ENCODE measurements around the gene ALOXE3. TPM values are rescaled to one million over a fixed set of nuclear protein-coding genes. Genes with fewer than 3 reads are reported as not detected.

ALOXE3 gene
- total RNA-seq, 4 donors from 2014 or later: not detected

DNA sequence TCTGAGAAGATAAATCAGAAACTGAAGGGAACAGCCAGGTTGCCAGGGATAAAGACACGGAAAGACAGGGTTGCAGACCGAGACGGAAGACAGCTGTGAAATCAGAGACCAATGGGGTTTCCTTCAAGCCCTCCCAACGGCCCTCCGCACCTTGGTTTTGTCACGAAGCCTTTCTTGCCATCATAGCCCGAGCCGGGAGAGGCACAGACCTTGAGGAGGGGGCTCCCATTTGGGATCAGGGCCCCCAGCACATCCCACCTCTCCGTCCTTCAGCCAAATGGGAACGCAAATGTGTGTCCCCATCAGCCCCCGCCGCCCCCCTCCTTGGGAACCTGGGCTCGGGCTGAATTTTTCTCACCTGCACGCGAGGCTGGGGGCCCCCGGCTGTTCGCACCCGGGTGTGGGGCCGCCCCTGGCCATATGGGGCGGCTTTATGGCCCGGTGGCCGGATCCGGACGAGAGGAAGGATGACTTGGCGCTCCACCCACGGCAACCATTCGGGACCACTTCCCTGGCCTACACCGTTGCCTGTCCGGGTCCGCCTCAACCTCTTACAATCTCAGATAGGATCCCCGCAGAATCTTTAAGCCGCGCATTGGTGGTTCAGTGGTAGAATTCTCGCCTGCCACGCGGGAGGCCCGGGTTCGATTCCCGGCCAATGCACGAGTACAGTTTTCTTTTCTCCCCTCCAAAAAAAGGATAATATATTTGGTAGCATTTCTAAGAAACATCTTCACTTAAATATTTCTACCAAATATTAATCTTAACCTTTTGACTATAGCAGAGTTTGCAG lies 7.0 kb upstream of the ALOXE3 start:
- intact Hi-C loops (cut with DNase I): no loop called here
- peak; percentile 98 for DNase-seq (ENCODE audit: extremely low spot score)
- H3K27ac ChIP-seq (replicated peaks in 1 of 4): peak overlapping the region; percentile 46 to 84 (median 80)
- H3K27me3 ChIP-seq: peaks cover 10 to 78% (median 39%) of the 10 kb centered on the region in 4 donors
- H3K4me3 ChIP-seq: peak overlapping the region; percentile 67 to 83 (median 77)
- TF ChIP-seq POLR2A (IDR thresholded peaks at IDR 0.05; ENCODE audit: low read depth) (no peak), EP300 (IDR thresholded peaks at IDR 0.05) (no peak), POLR2AphosphoS5 (IDR thresholded peaks at IDR 0.05) (peak in 1 of 2 donors; percentile 80)
- TF ChIP-seq, protein P1, sequence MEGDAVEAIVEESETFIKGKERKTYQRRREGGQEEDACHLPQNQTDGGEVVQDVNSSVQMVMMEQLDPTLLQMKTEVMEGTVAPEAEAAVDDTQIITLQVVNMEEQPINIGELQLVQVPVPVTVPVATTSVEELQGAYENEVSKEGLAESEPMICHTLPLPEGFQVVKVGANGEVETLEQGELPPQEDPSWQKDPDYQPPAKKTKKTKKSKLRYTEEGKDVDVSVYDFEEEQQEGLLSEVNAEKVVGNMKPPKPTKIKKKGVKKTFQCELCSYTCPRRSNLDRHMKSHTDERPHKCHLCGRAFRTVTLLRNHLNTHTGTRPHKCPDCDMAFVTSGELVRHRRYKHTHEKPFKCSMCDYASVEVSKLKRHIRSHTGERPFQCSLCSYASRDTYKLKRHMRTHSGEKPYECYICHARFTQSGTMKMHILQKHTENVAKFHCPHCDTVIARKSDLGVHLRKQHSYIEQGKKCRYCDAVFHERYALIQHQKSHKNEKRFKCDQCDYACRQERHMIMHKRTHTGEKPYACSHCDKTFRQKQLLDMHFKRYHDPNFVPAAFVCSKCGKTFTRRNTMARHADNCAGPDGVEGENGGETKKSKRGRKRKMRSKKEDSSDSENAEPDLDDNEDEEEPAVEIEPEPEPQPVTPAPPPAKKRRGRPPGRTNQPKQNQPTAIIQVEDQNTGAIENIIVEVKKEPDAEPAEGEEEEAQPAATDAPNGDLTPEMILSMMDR (IDR thresholded peaks at IDR 0.05): no peak
- H3K4me1 ChIP-seq: peaks cover 62 to 74% (median 73%) of the 10 kb centered on the region in 4 donors
- no peaks in the 10 kb centered on the region for H3K9me3 ChIP-seq
- WGBS: 1% methylated on average over 24 of the region's 40 CpGs
- no peaks in the 10 kb centered on the region for H3K36me3 ChIP-seq

DNA sequence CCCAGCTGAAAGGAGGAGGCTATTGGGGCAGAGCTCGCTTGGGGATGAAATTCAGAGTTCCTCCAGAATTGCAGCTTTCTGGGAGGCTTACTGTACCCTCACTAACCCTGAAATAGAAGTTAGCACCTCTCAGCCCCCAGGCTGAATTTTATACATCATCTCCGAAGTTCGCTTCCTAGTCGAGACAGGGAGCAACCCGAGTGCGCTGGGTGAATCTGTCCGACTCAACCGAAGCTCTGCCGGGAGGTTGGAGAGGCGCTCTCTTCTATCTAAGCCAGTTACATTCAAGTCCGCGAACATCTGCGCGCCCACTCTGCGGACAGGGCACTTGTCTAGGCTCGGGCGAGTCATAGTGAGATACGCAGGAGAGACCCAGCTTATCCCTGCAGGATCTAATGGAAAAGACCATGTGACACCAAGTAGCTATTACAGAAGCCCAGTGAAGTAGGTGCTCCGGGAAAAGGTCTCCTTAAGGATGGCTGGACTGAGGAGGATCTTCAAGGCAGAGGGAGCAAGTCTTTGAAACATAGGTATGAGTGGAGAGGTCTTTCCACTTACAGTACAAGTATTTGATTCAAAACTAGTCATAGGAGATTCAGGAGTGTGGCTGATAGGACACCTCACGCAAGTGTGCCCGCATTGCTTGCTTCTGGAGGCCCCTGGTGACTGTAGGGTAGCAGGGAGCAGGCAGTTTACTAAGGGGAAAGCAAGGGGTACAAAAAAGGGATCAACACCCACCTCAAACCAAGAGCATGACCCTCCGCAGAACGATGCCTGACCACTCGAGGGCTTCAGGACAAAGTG lies 6.2 kb upstream of the ALOXE3 start:
- intact Hi-C loops (cut with DNase I): no loop called here
- peaks cover 10 to 70% (median 39%) of the 10 kb centered on the region in 4 donors for H3K27me3 ChIP-seq
- TF ChIP-seq EP300 (IDR thresholded peaks at IDR 0.05): no peak
- peaks cover 65 to 80% (median 79%) of the 10 kb centered on the region in 4 donors for H3K4me1 ChIP-seq
- H3K4me3 ChIP-seq: peak overlapping the region; percentile 46 to 79 (median 64)
- no peaks in the 10 kb centered on the region for H3K36me3 ChIP-seq
- DNase-seq (ENCODE audit: extremely low spot score): no peak
- WGBS: 6% methylated on average over 19 of the region's 24 CpGs
- no peaks in the 10 kb centered on the region for H3K9me3 ChIP-seq
- no peak overlapping the region for H3K27ac ChIP-seq (replicated peaks in 1 of 4)

DNA sequence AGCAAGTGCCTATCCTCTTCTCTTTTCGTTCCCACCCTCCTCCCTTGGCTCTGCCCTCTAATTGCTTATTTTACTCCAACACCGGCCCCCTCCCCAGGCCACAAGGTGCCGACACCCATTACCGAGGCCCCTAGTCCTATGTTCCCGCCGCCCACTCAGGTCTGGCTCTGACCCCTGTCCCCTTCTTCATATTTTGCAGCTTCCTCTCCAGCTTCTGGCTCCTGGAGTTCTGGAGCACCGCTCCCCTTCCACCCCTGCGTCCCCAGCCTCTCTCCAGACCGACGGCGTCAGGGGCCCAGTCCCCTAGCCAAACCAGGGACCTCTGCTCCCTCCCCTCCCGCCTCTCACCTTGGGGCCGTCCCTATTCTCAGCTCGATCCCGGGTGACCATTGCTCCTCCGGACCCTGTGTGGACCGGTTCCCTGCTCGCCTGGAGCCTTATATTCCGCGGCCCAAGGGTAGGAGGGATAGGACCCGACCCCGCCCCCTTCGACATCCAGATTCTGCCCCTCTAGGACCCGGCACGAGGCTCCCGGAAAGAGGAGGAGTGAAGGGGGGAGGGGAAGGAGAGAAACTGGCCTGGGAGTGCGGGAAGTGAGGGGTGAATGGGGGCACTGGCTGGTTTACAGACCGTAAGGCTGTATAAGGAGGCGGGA lies 5.5 kb upstream of the ALOXE3 start, which contains the start of gene HES7:
TSS of gene HES7 (minus strand) at position 412 of the 655 bp plus-strand sequence. CDS start at position 390, 22 bp downstream.
- Histone ChIP-seq H3K9me3 (no peaks in the 10 kb centered on the region), H3K27ac (replicated peaks in 1 of 4) (peak within 1 kb of the TSS in 3 of 4 donors; percentile 21 to 57 (median 33)), H3K36me3 (no peaks in the 10 kb centered on the region), H3K4me1 (peaks cover 66 to 83% (median 80%) of the 10 kb centered on the region in 4 donors), H3K27me3 (peaks cover 10 to 62% (median 39%) of the 10 kb centered on the region in 4 donors), H3K4me3 (peak within 1 kb of the TSS; percentile 46 to 79 (median 64))
- intact Hi-C loops (cut with DNase I): no loop called here
- no peak for DNase-seq (ENCODE audit: extremely low spot score)
- 2% methylated on average over 29 of the region's 29 CpGs for WGBS
- TF ChIP-seq POLR2A (IDR thresholded peaks at IDR 0.05; ENCODE audit: low read depth) (no peak), POLR2AphosphoS5 (IDR thresholded peaks at IDR 0.05) (no peak), EP300 (IDR thresholded peaks at IDR 0.05) (no peak)
- TF ChIP-seq, protein P1 (IDR thresholded peaks at IDR 0.05): no peak

DNA sequence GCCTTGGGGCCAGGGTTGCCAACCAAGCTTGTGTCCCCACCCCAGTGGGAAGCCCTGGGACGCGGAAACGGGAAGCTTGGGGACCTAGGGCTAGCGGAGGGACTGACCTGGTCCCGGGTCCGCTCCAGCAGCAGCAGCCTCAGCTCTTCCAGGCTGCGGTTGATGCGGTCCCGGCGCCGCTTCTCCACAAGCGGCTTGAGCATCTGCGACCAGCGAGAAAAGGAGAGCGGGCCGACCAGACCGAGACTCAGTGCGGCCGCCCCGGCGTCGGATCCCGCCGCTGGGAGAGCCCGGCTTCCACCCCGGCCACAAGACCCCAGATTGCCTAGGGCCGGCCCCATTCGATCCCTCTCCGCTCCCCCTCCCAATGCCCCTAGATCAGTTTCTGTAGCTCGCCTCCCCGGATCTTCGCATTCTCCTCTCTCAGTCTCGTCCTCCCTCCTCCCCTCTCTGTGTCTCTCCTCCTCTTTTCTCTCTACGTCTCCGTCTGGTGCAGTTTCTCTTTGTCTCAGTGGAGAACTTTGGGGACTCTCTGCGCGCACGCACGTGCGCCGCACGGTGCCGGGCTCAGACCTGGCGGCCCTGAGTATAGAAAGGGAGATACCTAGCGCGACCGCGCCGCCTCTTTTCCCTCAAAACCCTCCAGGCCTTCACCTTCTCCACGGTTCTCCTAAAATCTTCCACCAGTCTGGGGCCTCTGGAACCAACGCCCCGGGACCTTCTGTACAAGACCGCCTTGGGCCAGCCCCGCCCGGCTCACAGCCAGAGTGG lies 4.8 kb upstream of the ALOXE3 start:
- Histone ChIP-seq H3K4me1 (peaks cover 73 to 91% (median 87%) of the 10 kb centered on the region in 4 donors), H3K36me3 (no peaks in the 10 kb centered on the region), H3K27ac (replicated peaks in 1 of 4) (peak overlapping the region in 3 of 4 donors; percentile 21 to 57 (median 33)), H3K27me3 (peaks cover 10 to 55% (median 39%) of the 10 kb centered on the region in 4 donors), H3K9me3 (no peaks in the 10 kb centered on the region), H3K4me3 (peak overlapping the region; percentile 46 to 79 (median 58))
- DNase-seq (ENCODE audit: extremely low spot score): no peak
- intact Hi-C loops (cut with DNase I): no loop called here
- TF ChIP-seq, protein P1 (IDR thresholded peaks at IDR 0.05): no peak
- no peak for TF ChIP-seq EP300 (IDR thresholded peaks at IDR 0.05)
- no peak for TF ChIP-seq POLR2A (IDR thresholded peaks at IDR 0.05; ENCODE audit: low read depth)
- TF ChIP-seq POLR2AphosphoS5 (IDR thresholded peaks at IDR 0.05): no peak
- WGBS: under 1% methylated on average over 39 of the region's 55 CpGs
